WTC11 (cell line): ENCODE measurements around the gene FAM50B.

ENCODE experiments used
- CREB1 ChIP-seq: sonication (generic); formaldehyde crosslinking; IDR thresholded peaks from 2 replicates; pipeline ENCODE4 v1.8.0; 2023; ENCODE audit warnings: mild to moderate bottlenecking, missing genetic modification reagents
- CTCF ChIP-seq: fragments of 200-600 bp; IDR thresholded peaks from 2 replicates; pipeline ENCODE4 v1.8.0; 2022; ENCODE audit warnings: antibody characterized with exemption
- FOXJ3 ChIP-seq: sonication (generic); formaldehyde crosslinking; IDR thresholded peaks from 2 replicates; pipeline ENCODE4 v1.9.0; 2021; ENCODE audit warnings: missing genetic modification reagents, mild to moderate bottlenecking, borderline replicate concordance
- GABPB1 ChIP-seq: sonication (generic); formaldehyde crosslinking; IDR thresholded peaks from 2 replicates; pipeline ENCODE4 v1.8.1; 2023; ENCODE audit warnings: mild to moderate bottlenecking, missing genetic modification reagents
- JAZF1 ChIP-seq: fragments of 250-450 bp; sonication (Bioruptor Pico); IDR thresholded peaks from 2 replicates; pipeline ENCODE4 v1.9.0; 2021; ENCODE audit warnings: moderate library complexity, mild to moderate bottlenecking, inconsistent platforms
- ZNF219 ChIP-seq: sonication (generic); formaldehyde crosslinking; IDR thresholded peaks from 2 replicates; pipeline ENCODE4 v1.8.0; 2023; ENCODE audit warnings: missing genetic modification reagents, mild to moderate bottlenecking, borderline replicate concordance
- TF ChIP-seq, protein P1 (sequence below): sonication (generic); formaldehyde crosslinking; IDR thresholded peaks from 2 replicates; pipeline ENCODE4 v1.8.1; 2022; ENCODE audit warnings: missing genetic modification reagents, borderline replicate concordance
- TF ChIP-seq, protein P2 (sequence below): sonication (generic); formaldehyde crosslinking; IDR thresholded peaks from 2 replicates; pipeline ENCODE4 v1.8.1; 2022; ENCODE audit warnings: low read depth, missing genetic modification reagents, borderline replicate concordance
- TF ChIP-seq, protein P3 (sequence below): sonication (generic); formaldehyde crosslinking; conservative IDR thresholded peaks from 2 replicates; pipeline ENCODE4 v1.8.1; 2022; ENCODE audit warnings: mild to moderate bottlenecking, missing genetic modification reagents
- TF ChIP-seq, protein P4 (sequence below): sonication (generic); formaldehyde crosslinking; IDR thresholded peaks from 2 replicates; pipeline ENCODE4 v1.8.1; 2022; ENCODE audit warnings: mild to moderate bottlenecking, moderate library complexity, missing genetic modification reagents
- TF ChIP-seq, protein P5 (sequence below): sonication (generic); formaldehyde crosslinking; IDR thresholded peaks from 2 replicates; pipeline ENCODE4 v1.8.0; 2022; ENCODE audit warnings: mild to moderate bottlenecking, missing genetic modification reagents

- TF ChIP-seq CTCF: no peak
- TF ChIP-seq, protein P1, sequence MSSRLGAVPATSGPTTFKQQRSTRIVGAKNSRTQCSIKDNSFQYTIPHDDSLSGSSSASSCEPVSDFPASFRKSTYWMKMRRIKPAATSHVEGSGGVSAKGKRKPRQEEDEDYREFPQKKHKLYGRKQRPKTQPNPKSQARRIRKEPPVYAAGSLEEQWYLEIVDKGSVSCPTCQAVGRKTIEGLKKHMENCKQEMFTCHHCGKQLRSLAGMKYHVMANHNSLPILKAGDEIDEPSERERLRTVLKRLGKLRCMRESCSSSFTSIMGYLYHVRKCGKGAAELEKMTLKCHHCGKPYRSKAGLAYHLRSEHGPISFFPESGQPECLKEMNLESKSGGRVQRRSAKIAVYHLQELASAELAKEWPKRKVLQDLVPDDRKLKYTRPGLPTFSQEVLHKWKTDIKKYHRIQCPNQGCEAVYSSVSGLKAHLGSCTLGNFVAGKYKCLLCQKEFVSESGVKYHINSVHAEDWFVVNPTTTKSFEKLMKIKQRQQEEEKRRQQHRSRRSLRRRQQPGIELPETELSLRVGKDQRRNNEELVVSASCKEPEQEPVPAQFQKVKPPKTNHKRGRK (CRISPR knock-in tag): no peak
- TF ChIP-seq GABPB1: no peak
- TF ChIP-seq FOXJ3: no peak
- TF ChIP-seq, protein P2, sequence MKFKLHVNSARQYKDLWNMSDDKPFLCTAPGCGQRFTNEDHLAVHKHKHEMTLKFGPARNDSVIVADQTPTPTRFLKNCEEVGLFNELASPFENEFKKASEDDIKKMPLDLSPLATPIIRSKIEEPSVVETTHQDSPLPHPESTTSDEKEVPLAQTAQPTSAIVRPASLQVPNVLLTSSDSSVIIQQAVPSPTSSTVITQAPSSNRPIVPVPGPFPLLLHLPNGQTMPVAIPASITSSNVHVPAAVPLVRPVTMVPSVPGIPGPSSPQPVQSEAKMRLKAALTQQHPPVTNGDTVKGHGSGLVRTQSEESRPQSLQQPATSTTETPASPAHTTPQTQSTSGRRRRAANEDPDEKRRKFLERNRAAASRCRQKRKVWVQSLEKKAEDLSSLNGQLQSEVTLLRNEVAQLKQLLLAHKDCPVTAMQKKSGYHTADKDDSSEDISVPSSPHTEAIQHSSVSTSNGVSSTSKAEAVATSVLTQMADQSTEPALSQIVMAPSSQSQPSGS (CRISPR knock-in tag): no peak
- TF ChIP-seq, protein P3, sequence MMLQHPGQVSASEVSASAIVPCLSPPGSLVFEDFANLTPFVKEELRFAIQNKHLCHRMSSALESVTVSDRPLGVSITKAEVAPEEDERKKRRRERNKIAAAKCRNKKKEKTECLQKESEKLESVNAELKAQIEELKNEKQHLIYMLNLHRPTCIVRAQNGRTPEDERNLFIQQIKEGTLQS: no peak
- TF ChIP-seq JAZF1 (CRISPR knock-in tag): no peak
- TF ChIP-seq, protein P4, sequence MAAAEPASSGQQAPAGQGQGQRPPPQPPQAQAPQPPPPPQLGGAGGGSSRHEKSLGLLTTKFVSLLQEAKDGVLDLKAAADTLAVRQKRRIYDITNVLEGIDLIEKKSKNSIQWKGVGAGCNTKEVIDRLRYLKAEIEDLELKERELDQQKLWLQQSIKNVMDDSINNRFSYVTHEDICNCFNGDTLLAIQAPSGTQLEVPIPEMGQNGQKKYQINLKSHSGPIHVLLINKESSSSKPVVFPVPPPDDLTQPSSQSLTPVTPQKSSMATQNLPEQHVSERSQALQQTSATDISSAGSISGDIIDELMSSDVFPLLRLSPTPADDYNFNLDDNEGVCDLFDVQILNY: no peak
- no peak for TF ChIP-seq ZNF219 (CRISPR knock-in tag)
- no peak for TF ChIP-seq CREB1 (CRISPR knock-in tag)
- TF ChIP-seq, protein P5, sequence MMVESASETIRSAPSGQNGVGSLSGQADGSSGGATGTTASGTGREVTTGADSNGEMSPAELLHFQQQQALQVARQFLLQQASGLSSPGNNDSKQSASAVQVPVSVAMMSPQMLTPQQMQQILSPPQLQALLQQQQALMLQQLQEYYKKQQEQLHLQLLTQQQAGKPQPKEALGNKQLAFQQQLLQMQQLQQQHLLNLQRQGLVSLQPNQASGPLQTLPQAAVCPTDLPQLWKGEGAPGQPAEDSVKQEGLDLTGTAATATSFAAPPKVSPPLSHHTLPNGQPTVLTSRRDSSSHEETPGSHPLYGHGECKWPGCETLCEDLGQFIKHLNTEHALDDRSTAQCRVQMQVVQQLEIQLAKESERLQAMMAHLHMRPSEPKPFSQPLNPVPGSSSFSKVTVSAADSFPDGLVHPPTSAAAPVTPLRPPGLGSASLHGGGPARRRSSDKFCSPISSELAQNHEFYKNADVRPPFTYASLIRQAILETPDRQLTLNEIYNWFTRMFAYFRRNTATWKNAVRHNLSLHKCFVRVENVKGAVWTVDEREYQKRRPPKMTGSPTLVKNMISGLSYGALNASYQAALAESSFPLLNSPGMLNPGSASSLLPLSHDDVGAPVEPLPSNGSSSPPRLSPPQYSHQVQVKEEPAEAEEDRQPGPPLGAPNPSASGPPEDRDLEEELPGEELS: no peak
These were observed 6.7 kb downstream of the FAM50B start for GRCh38 chr6:3855866-3856265.
